GM13976 (cell line): ENCODE data around the gene OOSP4A.

Experiments
- DNase-seq: peaks from one replicate; pipeline ENCODE4 v3.0.0; 2012; ENCODE audit warnings: low spot score
- in situ Hi-C: fragments of 300-500 bp; cut with MboI; formaldehyde crosslinking; loops from one replicate; pipeline ENCODE4 v1.12.0; 2022; ENCODE audit warnings: low sequenced_read_pairs, mixed read lengths, inconsistent platforms; ENCODE audit not compliant: unreplicated experiment
- TF ChIP-seq, protein P1 (sequence below): IDR thresholded peaks from 2 replicates; pipeline ENCODE4 v1.5.1; 2012; ENCODE audit warnings: borderline replicate concordance, mild to moderate bottlenecking; ENCODE audit not compliant: insufficient read depth; ENCODE audit errors: extremely low read depth, missing control alignments, control extremely low read depth

Gene OOSP4A

GRCh38 chr11:59963733-59964132 is at the start of gene OOSP4A:
TSS of gene OOSP4A (plus strand) at chr11:59964033. CDS start at chr11:59964033, 0 bp downstream.
- TF ChIP-seq, protein P1, sequence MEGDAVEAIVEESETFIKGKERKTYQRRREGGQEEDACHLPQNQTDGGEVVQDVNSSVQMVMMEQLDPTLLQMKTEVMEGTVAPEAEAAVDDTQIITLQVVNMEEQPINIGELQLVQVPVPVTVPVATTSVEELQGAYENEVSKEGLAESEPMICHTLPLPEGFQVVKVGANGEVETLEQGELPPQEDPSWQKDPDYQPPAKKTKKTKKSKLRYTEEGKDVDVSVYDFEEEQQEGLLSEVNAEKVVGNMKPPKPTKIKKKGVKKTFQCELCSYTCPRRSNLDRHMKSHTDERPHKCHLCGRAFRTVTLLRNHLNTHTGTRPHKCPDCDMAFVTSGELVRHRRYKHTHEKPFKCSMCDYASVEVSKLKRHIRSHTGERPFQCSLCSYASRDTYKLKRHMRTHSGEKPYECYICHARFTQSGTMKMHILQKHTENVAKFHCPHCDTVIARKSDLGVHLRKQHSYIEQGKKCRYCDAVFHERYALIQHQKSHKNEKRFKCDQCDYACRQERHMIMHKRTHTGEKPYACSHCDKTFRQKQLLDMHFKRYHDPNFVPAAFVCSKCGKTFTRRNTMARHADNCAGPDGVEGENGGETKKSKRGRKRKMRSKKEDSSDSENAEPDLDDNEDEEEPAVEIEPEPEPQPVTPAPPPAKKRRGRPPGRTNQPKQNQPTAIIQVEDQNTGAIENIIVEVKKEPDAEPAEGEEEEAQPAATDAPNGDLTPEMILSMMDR, result no peak
- in situ Hi-C loops, result no loop called here
- DNase-seq, result no peak

DNA sequence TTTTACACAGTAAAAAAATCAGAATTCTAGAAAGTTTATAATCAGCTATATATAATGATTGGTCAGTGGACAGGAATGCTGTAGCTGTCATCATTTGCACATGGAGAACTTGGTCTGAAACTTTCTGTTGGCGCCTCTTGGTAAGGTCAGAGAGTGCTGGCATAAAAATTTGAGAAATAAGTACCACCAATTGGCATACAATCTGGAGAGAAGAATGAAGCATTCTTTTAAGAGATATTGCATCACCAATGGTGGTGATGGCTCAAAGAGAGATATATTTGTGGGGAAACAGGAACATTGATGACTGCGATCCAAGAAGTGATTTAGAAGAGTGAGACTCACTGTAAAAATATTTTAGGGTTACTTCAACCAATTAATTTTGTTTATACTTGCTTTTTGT is 45.4 kb upstream of the OOSP4A start:
- TF ChIP-seq, protein P1, result no peak
- in situ Hi-C loops, result no loop called here
- no peak for DNase-seq

- in situ Hi-C loops, result no loop called here
- TF ChIP-seq, protein P1, result peak; percentile 18
- peak; percentile 28 for DNase-seq
Measured at GRCh38 chr11:59918987-59919589, 44.7 kb upstream of the OOSP4A start.

- no peak for DNase-seq
- in situ Hi-C loops, result no loop called here
- TF ChIP-seq, protein P1, result no peak
Measured at GRCh38 chr11:59923813-59924212, 40.0 kb upstream of the OOSP4A start.

DNA sequence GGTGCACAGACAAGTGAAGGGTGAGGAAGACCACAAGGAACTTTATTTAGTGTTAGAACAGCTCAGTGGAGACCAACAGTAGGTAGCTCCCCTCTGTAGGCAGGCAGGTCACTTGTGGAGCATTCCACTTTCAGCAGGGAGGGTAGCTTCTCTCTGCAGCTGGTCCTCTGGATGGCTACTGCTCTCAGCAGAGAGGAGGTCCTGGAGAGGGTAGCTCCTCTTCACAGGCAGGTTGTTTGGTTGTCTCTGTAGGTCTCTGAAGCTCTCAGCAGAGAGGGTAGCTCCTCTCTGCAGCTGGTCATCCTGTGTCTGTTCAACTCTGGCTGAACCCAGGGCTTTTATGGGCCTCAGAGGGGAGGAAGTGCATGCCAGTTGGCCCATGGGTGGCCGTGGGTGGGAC is 32.1 kb upstream of the OOSP4A start:
- TF ChIP-seq, protein P1, result no peak
- DNase-seq, result no peak
- in situ Hi-C loops, result no loop called here

DNA sequence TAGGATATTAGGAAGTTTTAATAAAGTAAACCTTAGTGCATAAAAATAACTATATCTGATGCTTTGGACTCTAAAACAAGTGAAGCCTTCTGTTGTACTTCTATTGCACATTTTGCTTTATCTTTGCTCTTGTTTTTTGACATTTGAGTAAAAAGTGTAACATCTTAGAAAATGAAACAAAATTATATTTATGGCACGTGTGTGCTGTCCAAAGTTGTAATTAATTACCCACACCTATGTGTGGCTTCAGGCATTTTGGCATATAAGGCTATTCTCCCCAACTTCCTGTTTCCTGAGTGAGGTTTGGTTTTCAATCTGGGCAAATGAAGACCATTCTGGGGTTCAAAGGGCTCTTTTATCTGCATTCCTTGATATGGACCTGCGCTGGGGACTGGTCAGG is 25.7 kb upstream of the OOSP4A start, which contains the start of gene OOSP1:
Gene OOSP1, plus strand, starts transcription at position 301 of the 400 bp plus-strand sequence. Its CDS starts 23 bp downstream, at position 324.
- DNase-seq, result no peak
- in situ Hi-C loops, result no loop called here
- TF ChIP-seq, protein P1, result no peak
